GM18867 (cell line): ENCODE results near the gene TRRAP.

Source experiments
- ATAC-seq: cut with Tn5 transposase; IDR thresholded peaks from one replicate; pipeline ENCODE4 v1.9.1; 2021; ENCODE audit warnings: mild to moderate bottlenecking, moderate library complexity; ENCODE audit not compliant: unreplicated experiment

Gene TRRAP

GRCh38 chr7:98935811-98936210 is 57.5 kb downstream of the TRRAP start:
- no peak for ATAC-seq

DNA sequence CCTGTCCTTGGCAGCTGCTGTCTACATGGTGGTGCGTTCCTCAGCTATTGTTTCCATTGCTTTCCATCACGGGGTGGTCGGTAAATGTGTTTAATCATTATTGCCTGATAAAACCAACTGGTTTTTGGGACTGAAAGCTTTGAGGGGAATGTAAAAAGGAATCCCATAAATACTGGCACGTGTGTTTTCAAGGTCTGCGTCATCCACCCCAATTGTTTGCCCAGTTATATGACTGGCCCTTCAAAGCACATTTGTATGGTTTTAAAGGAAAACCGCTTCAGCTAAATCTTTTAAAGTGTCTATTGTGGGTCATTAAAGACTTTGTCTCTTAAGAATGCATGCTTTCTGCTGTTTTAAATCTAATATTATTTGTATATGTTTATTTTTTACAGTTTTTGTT is 65.0 kb downstream of the TRRAP start:
- ATAC-seq = no peak

- no peak for ATAC-seq
These were observed 66.1 kb downstream of the TRRAP start for GRCh38 chr7:98944386-98944785.

- ATAC-seq = no peak
These were observed 67.5 kb downstream of the TRRAP start for GRCh38 chr7:98945852-98946251.

- ATAC-seq = no peak
These were observed 68.1 kb downstream of the TRRAP start for GRCh38 chr7:98946389-98946788.

GRCh38 chr7:98949336-98950044 is 71.2 kb downstream of the TRRAP start:
- ATAC-seq = no peak

DNA sequence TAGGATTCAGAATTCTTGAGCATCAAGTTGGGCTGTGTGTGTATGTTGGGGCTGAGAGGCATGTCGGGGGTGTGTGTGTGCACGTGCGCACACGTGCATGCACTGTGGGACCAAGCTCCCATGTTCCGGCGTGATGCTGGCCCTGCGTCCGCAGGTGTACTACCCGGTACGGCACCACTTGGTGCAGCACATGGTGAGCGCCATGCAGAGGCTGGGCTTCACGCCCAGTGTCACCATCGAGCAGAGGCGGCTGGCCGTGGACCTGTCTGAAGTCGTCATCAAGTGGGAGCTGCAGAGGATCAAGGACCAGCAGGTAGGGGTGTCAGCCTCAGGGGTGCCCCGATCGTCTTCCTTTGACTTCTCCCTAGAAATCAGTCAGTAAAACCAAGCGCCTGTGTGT is 77.7 kb downstream of the TRRAP start:
- ATAC-seq = no peak

DNA sequence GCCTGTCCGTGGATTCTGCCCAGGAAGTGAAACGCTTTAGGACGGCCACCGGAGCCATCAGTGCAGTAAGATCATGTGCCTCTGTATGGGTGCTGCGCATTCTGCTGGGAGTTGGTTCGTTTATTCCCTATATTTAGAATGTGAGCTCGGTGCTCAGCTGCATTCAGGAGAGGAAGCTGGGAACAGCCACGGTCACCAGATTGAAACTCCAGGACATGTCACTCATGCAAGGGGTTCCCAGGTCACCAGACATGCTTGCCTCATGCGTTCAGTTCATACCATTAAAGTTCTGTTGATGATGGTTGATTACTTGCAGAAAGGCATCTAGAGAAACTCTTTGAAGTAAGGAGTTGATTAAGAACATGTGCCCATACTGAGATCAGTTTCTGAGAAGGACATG is 78.1 kb downstream of the TRRAP start:
- no peak for ATAC-seq

DNA sequence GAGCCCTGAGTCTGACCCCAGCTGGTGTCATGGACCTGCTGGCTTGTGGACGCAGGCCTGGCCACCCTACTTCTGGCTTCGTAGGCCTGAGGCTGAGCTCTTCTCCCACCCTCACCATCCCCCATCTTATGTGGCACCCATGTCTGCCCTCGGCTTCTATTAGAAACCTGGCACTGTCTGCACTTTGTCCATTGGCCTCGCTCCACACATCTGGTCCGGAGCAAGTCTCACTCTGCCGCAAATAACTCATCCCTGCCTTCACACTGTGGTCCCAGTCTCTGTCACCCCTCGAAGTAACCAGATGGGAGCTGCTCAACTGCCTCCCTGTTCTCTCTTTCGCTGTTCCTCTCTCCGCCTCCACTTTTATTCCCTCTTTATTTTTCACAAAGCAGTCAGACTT is 78.6 kb downstream of the TRRAP start:
- no peak for ATAC-seq

- ATAC-seq = no peak
These were observed 79.4 kb downstream of the TRRAP start for GRCh38 chr7:98957766-98958165.

- no peak for ATAC-seq
These were observed 80.6 kb downstream of the TRRAP start for GRCh38 chr7:98958968-98959367.

DNA sequence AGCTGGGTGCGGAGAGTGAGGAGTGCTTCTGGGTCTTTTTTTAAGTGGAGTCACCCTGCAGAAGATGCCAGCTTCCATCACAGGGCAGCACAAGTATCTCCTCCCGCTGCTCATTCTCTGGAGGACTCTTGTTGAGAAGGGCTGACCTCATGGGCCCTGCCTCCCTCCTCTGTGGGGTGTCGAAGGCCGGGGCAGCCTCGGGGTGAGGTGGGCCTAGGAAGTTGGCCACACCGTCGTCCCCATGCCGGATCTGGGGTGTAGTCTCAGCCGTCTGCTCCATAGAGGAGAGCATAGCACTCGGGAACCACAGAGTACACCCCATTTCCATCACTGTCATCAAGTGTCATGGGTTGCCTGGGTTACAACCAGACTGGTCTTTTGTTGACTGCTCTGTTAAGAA is 85.0 kb downstream of the TRRAP start:
- ATAC-seq = no peak

DNA sequence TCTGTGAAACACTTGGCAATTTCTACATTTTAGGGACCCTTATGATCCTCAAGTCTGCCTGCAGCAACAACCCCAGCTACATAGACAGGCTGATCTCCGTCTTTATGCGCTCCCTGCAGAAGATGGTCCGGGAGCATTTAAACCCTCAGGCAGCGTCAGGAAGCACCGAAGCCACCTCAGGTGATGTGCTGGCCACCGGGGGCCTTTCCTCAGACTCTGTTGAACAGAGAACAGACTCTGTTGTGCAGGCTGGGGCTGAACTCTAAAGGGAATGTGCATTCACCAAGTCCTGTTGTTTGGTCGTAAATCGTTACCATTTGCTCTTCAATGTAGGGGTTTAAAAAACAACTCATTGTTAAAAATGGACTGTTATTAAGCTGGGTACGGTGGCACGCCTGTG is 86.3 kb downstream of the TRRAP start:
- ATAC-seq = no peak

DNA sequence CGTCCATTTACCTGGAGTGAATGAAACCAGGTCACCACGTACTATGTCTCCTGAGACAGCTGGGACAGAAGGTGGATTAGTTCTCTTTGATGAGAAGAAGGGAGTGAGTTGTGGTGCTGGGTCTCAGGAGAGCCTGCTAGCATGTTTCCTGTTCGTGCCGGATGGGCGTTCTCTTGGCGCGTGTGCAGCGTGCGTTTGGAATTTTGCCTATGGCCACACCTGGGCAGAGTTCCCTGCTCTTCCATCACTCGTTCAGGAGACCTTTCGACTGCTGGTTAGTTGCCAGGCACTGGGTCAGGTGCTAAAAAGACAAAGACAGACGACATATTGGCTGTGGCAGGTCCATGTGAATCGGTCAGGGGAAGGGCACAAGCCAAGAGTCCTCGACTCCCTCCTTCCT is 90.3 kb downstream of the TRRAP start:
- no peak for ATAC-seq

GRCh38 chr7:98969386-98969785 is 91.1 kb downstream of the TRRAP start:
- no peak for ATAC-seq

DNA sequence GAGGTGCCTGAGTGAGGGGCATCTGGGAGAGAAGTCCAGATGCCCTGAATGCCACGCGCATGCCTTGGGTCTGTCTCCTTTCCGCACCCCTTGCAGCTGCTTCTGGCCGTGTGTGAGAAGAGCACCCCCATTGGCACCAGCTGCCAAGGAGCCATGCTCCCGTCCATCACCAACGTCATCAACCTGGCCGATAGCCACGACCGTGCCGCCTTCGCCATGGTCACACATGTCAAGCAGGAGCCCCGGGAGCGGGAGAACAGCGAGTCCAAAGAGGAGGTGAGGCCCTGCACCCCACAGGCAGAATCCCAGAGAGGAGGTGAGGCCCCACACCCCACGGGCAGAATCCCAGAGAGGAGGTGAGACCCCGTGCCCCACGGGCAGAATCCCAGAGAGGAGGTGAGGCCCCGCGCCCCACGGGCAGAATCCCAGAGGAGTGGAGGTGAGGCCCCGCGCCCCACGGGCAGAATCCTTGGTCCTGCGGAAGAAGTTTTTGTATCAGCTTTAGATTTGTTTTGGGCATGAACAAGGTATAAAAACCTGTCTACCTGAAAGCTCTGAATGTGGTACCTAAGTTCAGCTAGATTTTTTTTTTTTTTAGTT is 91.8 kb downstream of the TRRAP start:
- no peak for ATAC-seq

DNA sequence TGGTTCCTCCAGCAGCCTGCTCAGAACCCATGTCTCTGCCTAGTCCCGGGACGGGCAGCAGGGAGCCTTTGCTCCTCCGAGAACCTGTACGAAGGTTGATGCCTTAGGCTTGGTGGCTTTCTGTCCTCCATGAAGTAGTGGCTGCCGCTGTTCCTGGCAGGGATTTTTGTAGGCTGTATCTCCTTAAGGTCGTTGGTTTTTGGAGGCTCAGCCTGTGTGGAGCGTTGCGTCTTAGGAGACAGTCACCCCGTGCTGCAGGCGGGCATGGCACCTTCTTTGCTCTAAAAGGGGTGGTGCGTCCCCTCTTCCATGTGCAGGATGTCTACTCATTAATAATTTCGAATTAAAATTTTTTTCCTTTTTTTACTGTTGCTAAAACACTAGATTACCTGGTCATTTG is 92.5 kb downstream of the TRRAP start:
- no peak for ATAC-seq

GRCh38 chr7:98974205-98974604 is 95.9 kb downstream of the TRRAP start:
- no peak for ATAC-seq

GRCh38 chr7:98974906-98975816 is 96.8 kb downstream of the TRRAP start:
- no peak for ATAC-seq

- no peak for ATAC-seq
These were observed 98.3 kb downstream of the TRRAP start for GRCh38 chr7:98976396-98977185.

DNA sequence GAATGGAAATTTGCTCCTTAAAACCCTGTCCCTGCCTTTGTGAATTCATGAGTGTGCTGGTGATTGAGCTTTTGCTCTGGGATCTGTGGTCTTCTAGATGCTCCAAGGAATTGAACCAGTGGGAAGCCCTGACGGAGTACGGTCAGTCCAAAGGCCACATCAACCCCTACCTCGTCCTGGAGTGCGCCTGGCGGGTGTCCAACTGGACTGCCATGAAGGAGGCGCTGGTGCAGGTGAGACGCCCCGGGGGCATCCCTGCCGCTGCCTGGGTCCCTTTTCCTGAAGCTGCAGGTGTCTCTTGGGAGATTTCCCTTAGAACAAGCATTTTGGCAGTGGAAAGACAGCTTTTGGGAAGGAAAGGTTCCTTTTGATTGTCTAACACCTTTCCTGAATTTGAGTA is 100.3 kb downstream of the TRRAP start:
- no peak for ATAC-seq
